Vein endothelial cell (primary cell): Measurements from ENCODE around the gene SLC6A1. TPM values are rescaled to one million over a fixed set of nuclear protein-coding genes. Genes with fewer than 3 reads are reported as not detected.

ENCODE experiments used
- total RNA-seq: library from RNA; depleted of rRNA; stranded (reverse); fragments of >200 nt; gene quantifications from 2 replicates; pipeline ENCODE4 v1.2.3, GENCODE V29; 2012

The SLC6A1 gene
- not detected in 2 replicates for total RNA-seq

GRCh38 chr3:10992017-10992942 lies at the start of gene SLC6A1:
SLC6A1 (plus strand) TSS chr3:10992748; CDS start chr3:11017212, 24,464 bp downstream.

Other genes with a start within 250 kb of the SLC6A1 start
- gene SLC6A11, start 176.5 kb upstream of the SLC6A1 start, total RNA-seq = not detected in 2 replicates
- gene HRH1, start 161.7 kb downstream of the SLC6A1 start, total RNA-seq = 13.5 and 16.7 TPM in 2 replicates